Parathyroid adenoma (tissue), 2 donors: Measurements from ENCODE around the gene ARHGAP32.

Source experiments
- H2AFZ ChIP-seq: fragments of 300-600 bp; sonication (generic); one replicate; pipeline ENCODE4 v1.7.0; 2017; ENCODE audit warnings: antibody characterized with exemption, mild to moderate bottlenecking
- H3K27ac ChIP-seq: fragments of 300-600 bp; sonication (generic); one replicate; pipeline ENCODE4 v1.7.0; 2017
- H3K27me3 ChIP-seq: fragments of 300-600 bp; sonication (generic); one replicate; pipeline ENCODE4 v1.7.0; 2017; ENCODE audit warnings: low read length; ENCODE audit not compliant: control insufficient read depth, insufficient read depth
- H3K36me3 ChIP-seq: fragments of 300-600 bp; sonication (generic); one replicate; pipeline ENCODE4 v1.7.0; 2017; ENCODE audit warnings: low read length; ENCODE audit not compliant: control insufficient read depth, insufficient read depth
- H3K4me1 ChIP-seq: fragments of 300-600 bp; sonication (generic); one replicate; pipeline ENCODE4 v1.7.0; 2017; ENCODE audit warnings: control low read depth
- H3K4me2 ChIP-seq: fragments of 300-600 bp; sonication (generic); one replicate; pipeline ENCODE4 v1.7.0; 2017; ENCODE audit warnings: low read length
- H3K4me3 ChIP-seq: fragments of 300-600 bp; sonication (generic); one replicate; pipeline ENCODE4 v1.7.0; 2017; ENCODE audit warnings: low read depth, low read length
- H3K79me2 ChIP-seq: fragments of 300-600 bp; sonication (generic); one replicate; pipeline ENCODE4 v1.7.0; 2017; ENCODE audit warnings: control low read depth
- H3K9ac ChIP-seq: fragments of 300-600 bp; sonication (generic); one replicate; pipeline ENCODE4 v1.7.0; 2017; ENCODE audit warnings: mild to moderate bottlenecking
- H3K9me3 ChIP-seq: fragments of 300-600 bp; sonication (generic); one replicate; pipeline ENCODE4 v1.7.0; 2017; ENCODE audit warnings: low read length; ENCODE audit not compliant: control insufficient read depth
- TF ChIP-seq, protein P1 (sequence below): fragments of 300-600 bp; sonication (generic); IDR thresholded peaks from one replicate; pipeline ENCODE4 v1.7.0; 2017; ENCODE audit warnings: antibody characterized with exemption, mild to moderate bottlenecking
- donor health status: primary hyperparathyroidism.

ARHGAP32 gene

DNA sequence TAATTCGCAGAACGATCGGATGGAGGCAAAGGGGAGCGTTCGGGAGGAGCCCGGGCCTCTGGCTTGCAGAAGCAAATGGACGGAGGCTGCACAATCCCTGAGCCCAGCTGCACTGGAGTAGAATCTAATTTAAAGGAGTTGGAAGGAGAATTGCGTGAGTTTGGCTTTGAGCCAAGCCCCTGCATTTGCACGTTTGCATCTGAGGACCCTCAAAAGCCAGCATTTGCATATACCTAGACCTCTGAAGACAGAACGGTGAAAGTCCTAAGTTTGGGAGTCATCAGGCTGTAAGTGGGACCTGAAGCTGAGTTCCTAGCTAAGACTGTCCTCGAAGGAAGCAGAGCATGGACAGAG is 265.0 kb downstream of the ARHGAP32 start:
- Histone ChIP-seq H2AFZ (no peak overlapping the region), H3K9me3 (no peaks in the 10 kb centered on the region), H3K79me2 (no peaks in the 10 kb centered on the region), H3K9ac (no peak overlapping the region), H3K4me3 (no peak overlapping the region), H3K36me3 (no peaks in the 10 kb centered on the region), H3K27me3 (no peaks in the 10 kb centered on the region), H3K27ac (no peak overlapping the region), H3K4me2 (no peak overlapping the region), H3K4me1 (no peaks in the 10 kb centered on the region)
- TF ChIP-seq, protein P1, sequence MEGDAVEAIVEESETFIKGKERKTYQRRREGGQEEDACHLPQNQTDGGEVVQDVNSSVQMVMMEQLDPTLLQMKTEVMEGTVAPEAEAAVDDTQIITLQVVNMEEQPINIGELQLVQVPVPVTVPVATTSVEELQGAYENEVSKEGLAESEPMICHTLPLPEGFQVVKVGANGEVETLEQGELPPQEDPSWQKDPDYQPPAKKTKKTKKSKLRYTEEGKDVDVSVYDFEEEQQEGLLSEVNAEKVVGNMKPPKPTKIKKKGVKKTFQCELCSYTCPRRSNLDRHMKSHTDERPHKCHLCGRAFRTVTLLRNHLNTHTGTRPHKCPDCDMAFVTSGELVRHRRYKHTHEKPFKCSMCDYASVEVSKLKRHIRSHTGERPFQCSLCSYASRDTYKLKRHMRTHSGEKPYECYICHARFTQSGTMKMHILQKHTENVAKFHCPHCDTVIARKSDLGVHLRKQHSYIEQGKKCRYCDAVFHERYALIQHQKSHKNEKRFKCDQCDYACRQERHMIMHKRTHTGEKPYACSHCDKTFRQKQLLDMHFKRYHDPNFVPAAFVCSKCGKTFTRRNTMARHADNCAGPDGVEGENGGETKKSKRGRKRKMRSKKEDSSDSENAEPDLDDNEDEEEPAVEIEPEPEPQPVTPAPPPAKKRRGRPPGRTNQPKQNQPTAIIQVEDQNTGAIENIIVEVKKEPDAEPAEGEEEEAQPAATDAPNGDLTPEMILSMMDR, result no peak

DNA sequence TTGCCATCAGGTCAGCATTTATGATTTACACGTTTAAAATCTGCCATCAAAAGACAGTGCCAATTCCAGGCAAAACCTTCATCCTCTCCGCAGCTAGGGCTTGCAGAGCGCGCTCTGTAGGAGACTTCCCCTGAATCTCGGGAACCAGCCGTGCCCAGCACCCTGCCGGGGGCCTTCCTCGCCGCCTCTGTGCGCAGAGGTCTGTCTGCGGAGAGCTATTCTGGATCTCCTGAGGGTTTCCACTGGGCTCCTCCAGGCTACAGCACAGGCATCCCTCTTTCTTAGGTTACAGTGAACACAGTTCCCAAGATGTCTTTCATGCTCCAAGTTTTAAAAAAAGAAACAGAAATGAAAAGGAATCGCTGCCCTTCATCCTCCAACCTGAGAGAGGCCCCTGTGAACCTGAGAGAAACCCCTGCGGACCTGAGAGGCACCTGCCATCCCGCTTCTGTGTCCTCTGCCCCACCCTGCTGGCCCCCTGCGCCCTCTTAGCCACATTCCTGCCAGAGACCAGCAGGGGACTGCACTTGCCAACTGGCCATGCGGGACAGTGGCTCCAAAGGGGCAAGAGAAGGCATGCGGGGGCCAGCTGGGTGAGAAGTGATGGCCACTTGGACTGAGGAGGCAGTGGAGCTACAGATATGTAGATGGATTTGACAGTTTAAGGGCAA is 265.6 kb downstream of the ARHGAP32 start:
- H2AFZ ChIP-seq, result no peak overlapping the region
- no peak overlapping the region for H3K4me3 ChIP-seq
- no peaks in the 10 kb centered on the region for H3K79me2 ChIP-seq
- H3K27me3 ChIP-seq, result no peaks in the 10 kb centered on the region
- TF ChIP-seq, protein P1, result no peak
- no peak overlapping the region for H3K27ac ChIP-seq
- no peaks in the 10 kb centered on the region for H3K9me3 ChIP-seq
- no peak overlapping the region for H3K9ac ChIP-seq
- H3K4me2 ChIP-seq, result no peak overlapping the region
- no peaks in the 10 kb centered on the region for H3K4me1 ChIP-seq
- H3K36me3 ChIP-seq, result no peaks in the 10 kb centered on the region

DNA sequence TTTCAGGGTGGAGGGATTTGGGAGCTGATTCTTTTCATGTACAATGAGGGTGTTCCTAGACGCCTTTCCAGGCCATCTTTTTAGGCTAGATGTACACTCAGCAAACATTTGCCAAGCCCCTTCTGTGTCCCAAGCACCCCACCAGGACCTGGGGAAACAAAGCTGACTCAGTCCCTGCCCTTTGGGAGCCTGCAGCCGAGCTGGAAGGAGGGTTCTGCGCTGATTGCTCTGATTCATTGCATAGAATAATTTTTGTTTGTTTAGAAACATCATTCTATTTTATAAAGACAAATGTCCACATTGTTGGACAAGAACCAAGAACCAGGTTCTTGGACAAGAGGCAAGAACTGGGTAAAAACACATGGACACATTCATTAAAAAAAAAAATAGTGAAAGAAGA is 266.1 kb downstream of the ARHGAP32 start:
- Histone ChIP-seq H2AFZ (no peak overlapping the region), H3K79me2 (no peaks in the 10 kb centered on the region), H3K36me3 (no peaks in the 10 kb centered on the region), H3K4me3 (no peak overlapping the region), H3K27ac (no peak overlapping the region), H3K4me1 (no peaks in the 10 kb centered on the region), H3K4me2 (no peak overlapping the region), H3K9ac (no peak overlapping the region), H3K27me3 (no peaks in the 10 kb centered on the region), H3K9me3 (no peaks in the 10 kb centered on the region)
- TF ChIP-seq, protein P1, result no peak

DNA sequence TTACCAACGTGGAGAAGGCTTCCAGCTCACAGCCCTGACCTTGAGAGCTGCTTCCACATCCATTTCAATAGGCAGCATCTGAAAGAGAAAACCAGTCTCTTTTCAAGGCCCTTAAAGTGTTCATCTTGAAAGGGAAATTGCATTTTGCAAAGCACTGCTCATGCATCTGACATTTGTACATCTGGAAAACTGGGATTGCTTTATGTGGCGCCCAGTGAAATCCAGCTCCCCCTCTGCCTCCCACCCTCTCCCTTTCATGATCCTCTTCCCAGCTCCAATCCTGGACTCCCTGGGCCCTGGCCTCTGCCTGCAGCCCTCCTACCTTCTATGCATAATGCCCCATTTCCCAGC is 266.9 kb downstream of the ARHGAP32 start:
- Histone ChIP-seq H3K9ac (no peak overlapping the region), H3K4me3 (no peak overlapping the region), H3K27ac (no peak overlapping the region), H3K9me3 (no peaks in the 10 kb centered on the region), H3K4me2 (no peak overlapping the region), H2AFZ (no peak overlapping the region), H3K4me1 (no peaks in the 10 kb centered on the region), H3K79me2 (no peaks in the 10 kb centered on the region), H3K36me3 (no peaks in the 10 kb centered on the region), H3K27me3 (no peaks in the 10 kb centered on the region)
- TF ChIP-seq, protein P1, result no peak

DNA sequence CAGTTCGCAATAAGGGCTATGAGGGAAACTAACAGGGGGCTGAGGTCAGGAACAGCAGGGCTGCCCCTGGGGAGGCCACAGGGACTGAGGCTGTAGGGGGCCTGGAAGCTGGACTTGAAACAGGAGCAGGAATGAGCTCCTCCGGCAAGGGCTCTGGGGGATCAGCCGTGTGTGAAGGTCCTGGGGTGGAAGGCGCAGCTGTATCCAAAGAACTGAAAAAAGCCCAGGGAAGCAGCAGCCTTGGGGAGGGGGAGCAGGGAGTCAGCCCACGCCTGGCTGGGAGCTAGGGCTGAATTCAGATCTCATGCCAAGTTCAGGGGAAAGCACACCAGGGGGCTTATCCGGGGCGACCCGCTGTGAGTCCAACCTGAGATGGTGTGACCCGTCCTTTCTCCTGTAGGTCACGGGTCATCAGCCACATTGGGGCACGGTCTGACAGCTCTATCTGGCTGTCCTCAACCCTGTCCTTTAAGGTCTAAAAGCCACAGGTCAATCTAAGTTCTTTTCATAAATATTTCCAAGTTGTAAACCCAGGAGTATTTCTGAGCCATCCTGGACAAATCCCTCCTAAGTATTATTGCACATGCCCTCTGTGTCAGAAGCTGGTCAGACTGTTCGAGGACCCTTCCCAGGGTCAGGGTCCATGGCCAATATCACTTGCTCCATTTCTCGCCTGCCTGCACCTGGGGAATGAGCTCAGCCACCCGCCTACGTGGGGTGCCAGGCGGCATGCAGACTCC is 267.4 kb downstream of the ARHGAP32 start:
- H3K4me2 ChIP-seq, result no peak overlapping the region
- no peaks in the 10 kb centered on the region for H3K79me2 ChIP-seq
- no peak overlapping the region for H2AFZ ChIP-seq
- no peaks in the 10 kb centered on the region for H3K27me3 ChIP-seq
- no peaks in the 10 kb centered on the region for H3K36me3 ChIP-seq
- no peaks in the 10 kb centered on the region for H3K4me1 ChIP-seq
- no peaks in the 10 kb centered on the region for H3K9me3 ChIP-seq
- no peak overlapping the region for H3K4me3 ChIP-seq
- TF ChIP-seq, protein P1, result no peak
- H3K27ac ChIP-seq, result no peak overlapping the region
- H3K9ac ChIP-seq, result no peak overlapping the region
